ENCODE results near the gene PCDHGA5.
"Not testable (repeated sequence)": the region's sequence is repeated elsewhere in the genome, so short reads cannot be mapped to it uniquely, and the experiment has no call there.

Gene PCDHGA5

GRCh38 chr5:141366016-141366896, 2.3 kb downstream of the PCDHGA5 start:
- no peak for DNase-seq (ENCODE audit: low read depth)
- no peak for TF ChIP-seq CTCF (IDR thresholded peaks at IDR 0.05; ENCODE audit: insufficient read depth, low read depth, low read length, missing control alignments)
- H3K4me3 ChIP-seq (ENCODE audit: low read length), result no peak overlapping the region

- TF ChIP-seq CTCF (IDR thresholded peaks at IDR 0.05; ENCODE audit: insufficient read depth, low read depth, low read length, missing control alignments), result peak; percentile 47
- H3K4me3 ChIP-seq (ENCODE audit: low read length), result peak within 1 kb of the TSS; percentile 30
- peak; percentile 34 for DNase-seq (ENCODE audit: low read depth)
Measured at GRCh38 chr5:141369994-141370848, 6.3 kb downstream of the PCDHGA5 start, which contains the start of gene PCDHGB3. Gene PCDHGB3 (plus strand): TSS chr5:141370242. CDS start chr5:141370395, 153 bp downstream.

- no peak for TF ChIP-seq CTCF (IDR thresholded peaks at IDR 0.05; ENCODE audit: insufficient read depth, low read depth, low read length, missing control alignments)
- DNase-seq (ENCODE audit: low read depth), result no peak
- no peak overlapping the region for H3K4me3 ChIP-seq (ENCODE audit: low read length)
Measured at GRCh38 chr5:141371572-141372475, 7.9 kb downstream of the PCDHGA5 start.

DNA sequence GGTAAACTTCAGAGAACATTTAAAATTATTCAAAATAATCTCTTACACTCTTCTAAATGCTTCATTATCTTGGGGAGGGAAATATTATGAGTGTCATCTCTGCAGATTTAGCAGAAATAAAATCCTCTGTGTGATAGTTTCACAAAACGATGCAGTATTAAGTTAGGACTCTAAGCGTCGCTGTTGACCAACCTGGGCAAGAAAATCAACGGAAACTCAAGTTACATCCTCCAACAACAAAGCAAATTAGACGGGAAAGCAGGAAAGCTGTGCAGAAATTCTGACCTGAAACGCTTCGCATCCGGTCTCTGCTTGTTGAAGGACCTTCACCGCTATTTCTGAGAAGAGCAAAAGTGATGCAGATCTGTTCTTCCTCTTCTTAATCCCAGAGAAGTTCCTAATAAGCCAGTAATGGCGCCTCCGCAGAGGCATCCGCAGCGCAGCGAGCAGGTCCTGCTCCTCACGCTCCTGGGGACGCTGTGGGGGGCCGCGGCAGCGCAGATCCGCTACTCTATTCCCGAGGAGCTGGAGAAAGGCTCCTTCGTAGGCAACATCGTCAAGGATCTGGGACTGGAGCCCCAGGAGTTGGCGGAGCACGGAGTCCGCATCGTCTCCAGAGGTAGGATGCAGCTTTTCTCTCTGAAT, 9.8 kb downstream of the PCDHGA5 start, which contains the start of gene PCDHGA6:
PCDHGA6 (plus strand) TSS at position 219 of the 645 bp plus-strand sequence; CDS start at position 412, 193 bp downstream.
- TF ChIP-seq CTCF (IDR thresholded peaks at IDR 0.05; ENCODE audit: insufficient read depth, low read depth, low read length, missing control alignments), result peak; percentile 46
- peak within 1 kb of the TSS; percentile 21 for H3K4me3 ChIP-seq (ENCODE audit: low read length)
- DNase-seq (ENCODE audit: low read depth), result peak; percentile 27

GRCh38 chr5:141374627-141375026, 10.7 kb downstream of the PCDHGA5 start:
- no peak for TF ChIP-seq CTCF (IDR thresholded peaks at IDR 0.05; ENCODE audit: insufficient read depth, low read depth, low read length, missing control alignments)
- H3K4me3 ChIP-seq (ENCODE audit: low read length), result no peak overlapping the region
- no peak for DNase-seq (ENCODE audit: low read depth)

DNA sequence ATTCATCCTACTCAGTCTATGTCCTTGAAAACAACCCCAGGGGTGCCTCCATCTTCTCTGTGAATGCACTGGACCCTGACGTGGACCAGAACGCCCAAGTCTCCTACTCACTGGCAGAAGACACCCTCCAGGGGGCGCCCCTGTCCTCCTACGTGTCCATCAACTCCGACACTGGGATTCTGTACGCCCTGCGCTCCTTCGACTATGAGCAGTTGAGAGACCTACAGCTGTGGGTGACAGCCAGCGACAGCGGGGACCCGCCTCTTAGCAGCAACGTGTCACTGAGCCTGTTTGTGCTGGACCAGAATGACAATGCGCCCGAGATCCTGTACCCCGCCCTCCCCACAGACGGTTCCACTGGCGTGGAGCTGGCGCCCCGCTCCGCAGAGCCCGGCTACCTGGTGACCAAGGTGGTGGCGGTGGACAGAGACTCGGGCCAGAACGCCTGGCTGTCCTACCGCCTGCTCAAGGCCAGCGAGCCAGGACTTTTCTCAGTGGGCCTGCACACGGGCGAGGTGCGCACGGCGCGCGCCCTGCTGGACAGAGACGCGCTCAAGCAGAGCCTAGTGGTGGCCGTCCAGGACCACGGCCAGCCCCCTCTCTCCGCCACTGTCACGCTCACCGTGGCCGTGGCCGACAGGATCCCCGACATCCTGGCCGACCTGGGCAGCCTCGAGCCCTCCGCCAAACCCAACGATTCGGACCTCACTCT, 11.6 kb downstream of the PCDHGA5 start:
- not testable (repeated sequence) for DNase-seq (ENCODE audit: low read depth); H3K4me3 ChIP-seq (ENCODE audit: low read length)

All from epithelial cell of esophagus (primary cell).